Measurements from ENCODE around the gene ERMAP. TPM values are rescaled to one million over a fixed set of nuclear protein-coding genes. Genes with fewer than 3 reads are reported as not detected.

Gene ERMAP
- total RNA-seq, 1 donor from 2014 or later: 17.2 TPM

- TF ChIP-seq CTCF (IDR thresholded peaks at IDR 0.05; ENCODE audit: unreplicated experiment): no peak
- peaks cover 3% of the 10 kb centered on the region for H3K4me1 Mint-ChIP-seq
- H3K4me3 Mint-ChIP-seq: no peak overlapping the region
- DNase-seq (ENCODE audit: low spot score in 2 of 2, unreplicated experiment in 2 of 2): no peak
- H3K9me3 Mint-ChIP-seq: no peaks in the 10 kb centered on the region
- no peaks in the 10 kb centered on the region for H3K36me3 Mint-ChIP-seq
- no peak overlapping the region for H3K27ac Mint-ChIP-seq
- H3K27me3 Mint-ChIP-seq (ENCODE audit: low read depth): peaks cover 14% of the 10 kb centered on the region
Observed at GRCh38 chr1:42887366-42887765, 70.4 kb downstream of the ERMAP start.

GRCh38 chr1:42888013-42888633, 71.2 kb downstream of the ERMAP start:
- TF ChIP-seq CTCF (IDR thresholded peaks at IDR 0.05; ENCODE audit: unreplicated experiment): no peak
- Mint-ChIP-seq H3K9me3 (no peaks in the 10 kb centered on the region), H3K27me3 (ENCODE audit: low read depth) (peaks cover 16% of the 10 kb centered on the region), H3K27ac (no peak overlapping the region), H3K36me3 (no peaks in the 10 kb centered on the region), H3K4me3 (no peak overlapping the region), H3K4me1 (peaks cover 3% of the 10 kb centered on the region)
- DNase-seq (ENCODE audit: low spot score in 2 of 2, unreplicated experiment in 2 of 2): no peak

- Mint-ChIP-seq H3K4me3 (no peak overlapping the region), H3K27ac (no peak overlapping the region), H3K27me3 (ENCODE audit: low read depth) (peaks cover 16% of the 10 kb centered on the region), H3K4me1 (peaks cover 3% of the 10 kb centered on the region), H3K9me3 (no peaks in the 10 kb centered on the region), H3K36me3 (no peaks in the 10 kb centered on the region)
- no peak for DNase-seq (ENCODE audit: low spot score in 2 of 2, unreplicated experiment in 2 of 2)
- no peak for TF ChIP-seq CTCF (IDR thresholded peaks at IDR 0.05; ENCODE audit: unreplicated experiment)
Observed at GRCh38 chr1:42889264-42889663, 72.3 kb downstream of the ERMAP start.

GRCh38 chr1:42891465-42892138, 74.7 kb downstream of the ERMAP start:
- peaks cover 3% of the 10 kb centered on the region for H3K4me1 Mint-ChIP-seq
- H3K27ac Mint-ChIP-seq: no peak overlapping the region
- TF ChIP-seq CTCF (IDR thresholded peaks at IDR 0.05; ENCODE audit: unreplicated experiment): no peak

More at GRCh38 chr1:42891465-42892138, 74.7 kb downstream of the ERMAP start:
- peaks cover 19% of the 10 kb centered on the region for H3K9me3 Mint-ChIP-seq
- no peak for DNase-seq (ENCODE audit: low spot score in 2 of 2, unreplicated experiment in 2 of 2)
- H3K4me3 Mint-ChIP-seq: no peak overlapping the region
- peaks cover 25% of the 10 kb centered on the region for H3K27me3 Mint-ChIP-seq (ENCODE audit: low read depth)
- no peaks in the 10 kb centered on the region for H3K36me3 Mint-ChIP-seq

Other genes starting within 250 kb of the ERMAP start
- gene PPIH, start 158.7 kb upstream of the ERMAP start, total RNA-seq: 42.5 to 44.1 TPM (median 43.3 TPM) in 3 replicates
- 405 to 423 TPM (median 411 TPM) in 3 replicates for gene YBX1, start 134.7 kb upstream of the ERMAP start, total RNA-seq
- 1.6 to 1.7 TPM (median 1.6 TPM) in 3 replicates for gene CLDN19, start 76.9 kb upstream of the ERMAP start, total RNA-seq
- 104 to 123 TPM (median 105 TPM) in 3 replicates for gene P3H1, start 50.1 kb upstream of the ERMAP start, total RNA-seq
- gene C1orf50, start 49.9 kb upstream of the ERMAP start, total RNA-seq: 6.5 to 10.4 TPM (median 7.4 TPM) in 3 replicates
- 0.54 to 0.98 TPM (median 0.91 TPM) in 3 replicates for gene TMEM269, start 32.1 kb upstream of the ERMAP start, total RNA-seq
- gene SVBP, start 275 bp downstream of the ERMAP start, total RNA-seq: 44.3 to 48.1 TPM (median 45.4 TPM) in 3 replicates
- 14.2 to 15.2 TPM (median 14.2 TPM) in 3 replicates for gene ZNF691, start 29.5 kb downstream of the ERMAP start, total RNA-seq
- gene SLC2A1, start 141.7 kb downstream of the ERMAP start, total RNA-seq: 786 to 841 TPM (median 827 TPM) in 3 replicates